Stimulated activated CD8-positive, alpha-beta memory T cell treated with anti-CD3 and anti-CD28 coated beads, Interleukin-15, amount 100 ng/mL, for 48 hours (primary cell): Measurements from ENCODE around the gene ADCK2.
"Not testable (repeated sequence)": the region's sequence is repeated elsewhere in the genome, so short reads cannot be mapped to it uniquely, and the experiment has no call there.

Source experiments
- DNase-seq, 2 donors: peaks; one replicate each; pipeline ENCODE4 v3.0.0-alpha.2; 2020; ENCODE audit warnings: low read depth in 2 of 2

ADCK2 gene

DNA sequence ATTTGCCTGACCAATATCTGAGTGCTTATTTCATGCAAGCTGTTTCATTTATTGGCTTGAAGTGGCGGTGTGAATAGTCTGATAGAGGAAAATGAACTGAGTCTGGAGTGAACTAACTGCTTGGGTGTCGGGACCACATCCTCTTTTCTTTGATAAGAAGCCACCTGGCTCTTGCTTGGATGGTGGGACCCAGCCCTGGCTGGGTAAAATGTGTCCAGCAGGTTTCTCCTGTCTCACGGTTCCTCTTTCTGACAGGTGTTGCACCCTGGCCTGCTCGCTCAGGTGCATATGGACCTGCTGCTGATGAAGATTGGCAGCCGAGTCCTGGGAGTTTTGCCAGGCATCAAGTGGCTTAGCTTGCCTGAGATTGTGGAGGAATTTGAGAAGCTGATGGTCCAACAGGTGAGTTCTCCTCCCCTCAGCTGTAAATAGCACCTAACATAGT is 1.6 kb downstream of the ADCK2 start:
- DNase-seq, result no peak

DNA sequence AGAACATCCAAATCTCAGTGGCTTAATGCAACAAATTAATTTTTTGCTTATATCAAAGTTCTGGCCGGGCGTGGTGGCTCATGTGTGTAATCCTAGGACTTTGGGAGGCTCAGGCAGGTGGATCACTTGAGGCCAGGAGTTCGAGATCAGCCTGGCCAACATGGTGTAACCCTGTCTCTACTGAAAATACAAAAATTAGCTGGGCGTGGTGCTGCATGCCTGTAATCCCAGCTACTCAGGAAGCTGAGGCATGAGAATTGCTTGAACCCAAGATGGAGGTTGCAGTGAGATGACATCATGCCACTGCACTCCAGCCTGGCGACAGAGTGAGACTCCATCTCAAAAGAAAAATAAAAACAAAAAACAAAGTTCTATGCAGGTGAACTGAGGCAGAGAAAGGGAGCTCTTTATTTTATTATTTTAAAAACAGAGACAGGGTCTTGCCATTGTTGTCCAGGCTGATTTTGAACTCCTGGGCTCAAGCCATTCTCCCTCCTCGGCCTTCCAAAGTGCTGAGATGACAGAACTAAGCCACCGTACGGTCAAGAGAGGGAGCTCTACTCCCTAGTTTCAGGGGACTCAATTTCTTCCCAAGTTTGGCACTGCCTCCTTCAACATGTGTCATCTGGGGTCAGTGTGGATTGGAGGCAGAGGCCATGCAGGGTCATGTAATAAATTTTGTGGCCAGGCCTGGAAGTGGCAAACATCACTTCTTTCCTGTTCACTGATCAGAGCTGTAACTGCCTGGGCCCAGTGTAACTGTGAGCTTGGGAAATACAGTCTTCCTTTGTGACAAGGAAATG is 2.4 kb downstream of the ADCK2 start:
- DNase-seq, result no peak

DNA sequence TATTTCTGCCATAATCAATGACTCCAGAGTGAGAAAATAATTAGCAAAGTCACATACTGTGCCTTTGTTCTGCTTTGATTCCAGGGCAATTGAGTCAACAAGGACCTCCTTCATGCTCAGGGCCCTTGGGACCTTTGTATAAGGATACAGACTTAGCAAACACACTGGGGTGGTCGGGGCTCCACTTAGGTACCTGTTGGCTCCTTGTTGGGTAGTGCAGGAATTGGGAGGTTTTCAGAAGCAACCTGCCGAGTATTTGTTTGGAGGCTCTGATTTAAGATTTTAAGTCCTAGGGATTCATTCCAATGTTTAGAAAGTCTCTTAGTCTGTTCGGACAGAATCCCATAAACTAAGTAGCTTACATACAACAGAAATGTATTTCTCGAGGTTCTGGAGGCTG is 3.0 kb downstream of the ADCK2 start:
- DNase-seq, result no peak

DNA sequence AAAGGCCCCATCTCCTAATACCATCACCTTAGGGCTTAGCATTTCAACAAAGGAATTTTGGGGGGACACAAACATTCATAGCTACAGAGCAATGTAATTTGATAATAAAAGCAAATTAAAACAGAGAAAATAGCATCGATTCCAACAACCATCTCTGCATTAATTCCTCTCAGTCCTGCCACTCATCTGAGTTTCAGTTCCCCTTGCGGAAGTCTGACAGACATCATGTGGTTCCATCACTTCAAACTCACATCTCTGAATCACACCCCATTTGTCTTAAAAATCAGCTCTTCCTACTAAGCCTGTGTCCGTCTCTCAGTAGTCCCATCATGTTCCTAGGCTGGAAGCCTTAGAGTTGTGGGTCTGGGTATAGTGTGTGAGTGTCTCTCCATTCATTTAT is 3.6 kb downstream of the ADCK2 start:
- no peak for DNase-seq

DNA sequence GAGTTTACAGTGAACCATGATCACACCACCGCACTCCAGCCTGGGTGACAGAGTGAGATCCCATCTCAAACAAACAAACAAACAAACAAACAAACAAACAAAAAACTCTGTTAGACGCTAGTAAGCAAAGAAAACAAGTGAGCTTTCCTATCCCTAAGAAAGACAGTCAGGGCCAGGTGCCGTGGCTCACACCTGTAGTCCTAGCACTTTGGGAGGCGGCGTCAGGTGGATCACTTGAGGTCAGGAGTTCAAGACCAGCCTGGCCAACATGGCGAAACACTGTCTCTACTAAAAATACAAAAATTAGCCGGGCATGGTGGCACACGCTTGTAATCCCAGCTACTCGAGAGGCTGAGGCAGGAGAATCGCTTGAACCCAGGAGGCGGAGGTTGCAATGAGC is 4.2 kb downstream of the ADCK2 start:
- not testable (repeated sequence) for DNase-seq

DNA sequence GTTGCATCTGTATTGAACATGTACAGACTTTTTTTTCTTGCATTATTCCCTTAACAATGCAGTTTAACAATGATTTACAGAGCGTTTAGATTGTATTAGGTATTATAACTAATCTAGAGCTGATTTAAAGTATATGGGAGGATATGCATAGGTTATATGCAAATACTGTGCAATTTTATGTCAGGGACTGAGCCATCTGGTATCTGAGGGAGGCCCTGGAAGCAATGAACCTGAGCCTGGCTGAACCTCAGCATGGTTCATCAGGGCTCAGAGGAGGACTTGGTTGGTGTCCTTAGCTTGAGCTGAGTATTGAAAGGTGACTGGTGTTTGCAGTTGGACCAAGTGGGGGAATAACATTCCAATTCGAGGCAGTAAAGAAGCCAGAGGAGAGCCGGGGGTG is 4.8 kb downstream of the ADCK2 start:
- DNase-seq, result no peak

DNA sequence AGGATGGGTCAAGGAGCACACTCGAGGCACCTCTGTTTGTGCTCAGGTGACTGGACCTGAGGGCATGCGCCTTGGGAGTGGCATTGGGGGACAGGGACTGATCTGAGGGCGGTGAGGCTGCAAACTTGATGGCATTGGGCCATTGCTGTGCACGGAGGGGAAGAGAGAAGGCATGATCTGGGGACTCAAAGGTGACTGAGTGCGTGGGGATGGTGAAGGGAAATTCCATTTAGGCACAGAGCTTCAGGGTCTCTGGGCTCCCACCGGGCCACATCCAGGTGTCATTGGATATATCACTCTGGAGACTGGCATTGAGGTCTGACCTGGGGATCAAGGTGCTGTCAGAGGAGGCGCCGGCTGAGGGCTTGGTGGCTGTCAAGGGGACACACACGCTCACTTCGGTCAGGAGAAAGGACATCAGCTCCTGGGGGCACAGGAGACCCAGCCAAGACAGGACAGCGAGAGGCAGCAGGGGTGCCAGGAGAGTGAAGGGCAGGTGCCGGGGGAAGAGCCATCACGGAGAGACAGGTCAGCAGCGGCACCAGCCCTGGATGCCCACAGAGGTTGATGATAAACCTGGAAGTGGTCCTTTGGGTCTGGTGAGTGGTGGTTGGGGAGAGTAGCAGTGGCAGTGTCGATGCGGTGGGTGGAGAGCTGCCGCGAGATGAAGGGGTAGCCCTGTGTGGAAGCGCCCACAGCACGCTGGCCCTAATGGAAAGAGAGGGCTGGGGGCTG is 5.5 kb downstream of the ADCK2 start:
- DNase-seq, result no peak

DNA sequence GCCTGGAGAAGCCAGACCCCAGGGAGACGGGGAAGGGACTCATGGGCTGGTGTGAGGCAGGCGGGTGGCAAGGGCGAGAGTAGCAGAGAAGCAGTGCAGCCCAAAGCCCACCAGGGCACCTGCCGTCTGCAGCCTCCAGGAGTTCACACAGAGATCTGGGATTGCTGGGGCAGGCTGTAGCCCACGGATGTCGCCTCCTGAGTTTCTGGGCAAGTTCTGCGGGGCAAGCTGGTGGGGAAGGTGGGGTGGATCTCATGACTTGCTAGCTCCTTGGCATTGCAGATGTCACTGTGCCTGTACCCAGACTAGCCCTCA is 6.0 kb downstream of the ADCK2 start:
- no peak for DNase-seq

DNA sequence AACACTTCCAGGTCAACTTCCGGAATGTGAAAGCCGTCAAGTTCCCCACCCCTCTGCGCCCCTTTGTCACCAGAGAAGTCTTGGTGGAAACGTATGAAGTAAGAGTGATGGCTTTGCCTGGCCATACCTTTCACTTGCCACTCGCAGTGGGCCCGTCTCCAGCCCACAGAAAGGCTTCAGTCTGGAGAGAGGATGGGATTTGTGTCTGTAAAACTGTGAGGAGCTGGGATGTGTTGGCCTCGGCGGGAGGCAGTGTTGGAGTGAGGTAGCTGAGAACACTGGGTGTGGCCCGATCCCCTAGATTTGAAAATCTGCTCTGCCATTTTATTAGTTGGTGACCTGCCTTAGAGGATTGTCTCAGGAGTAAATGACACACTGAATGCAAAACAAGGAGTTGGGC is 6.4 kb downstream of the ADCK2 start:
- no peak for DNase-seq

DNA sequence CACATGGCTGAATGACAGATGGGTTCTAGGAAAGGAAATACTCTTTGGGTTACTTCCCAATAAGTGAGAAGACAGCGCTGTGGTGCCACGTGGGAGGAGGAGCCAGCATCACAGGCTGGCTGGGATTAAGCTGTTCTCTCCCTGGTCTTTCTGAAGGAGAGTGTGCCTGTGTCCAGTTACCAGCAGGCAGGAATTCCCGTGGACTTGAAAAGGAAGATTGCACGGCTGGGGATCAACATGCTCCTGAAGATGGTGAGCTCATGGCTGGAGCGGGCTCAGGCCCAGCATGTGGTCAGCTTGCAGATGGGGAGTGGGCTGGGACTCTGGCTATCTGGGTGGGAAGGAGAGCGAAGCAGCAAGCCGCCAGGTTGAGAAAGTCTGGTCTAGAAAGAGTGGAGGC is 8.1 kb downstream of the ADCK2 start:
- DNase-seq, result no peak

DNA sequence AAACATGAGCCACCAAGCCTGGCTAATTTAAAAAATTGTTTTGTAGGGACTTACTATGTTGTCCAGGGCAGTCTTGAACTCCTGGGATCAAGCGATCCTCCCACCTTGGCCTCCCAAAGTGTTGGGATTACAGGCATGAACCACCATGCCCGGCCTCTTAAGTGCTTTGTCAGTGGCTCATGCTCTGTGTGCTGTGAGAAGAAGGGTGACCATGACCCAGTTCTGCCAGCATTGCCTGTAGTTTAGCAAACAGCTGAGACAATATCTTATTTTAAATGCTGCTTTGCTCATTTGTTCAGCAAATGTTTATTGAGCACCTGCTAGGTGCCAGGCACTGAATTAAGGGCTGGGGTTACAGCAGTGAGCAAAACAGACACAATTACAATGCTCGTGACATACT is 9.0 kb downstream of the ADCK2 start:
- DNase-seq, result no peak

DNA sequence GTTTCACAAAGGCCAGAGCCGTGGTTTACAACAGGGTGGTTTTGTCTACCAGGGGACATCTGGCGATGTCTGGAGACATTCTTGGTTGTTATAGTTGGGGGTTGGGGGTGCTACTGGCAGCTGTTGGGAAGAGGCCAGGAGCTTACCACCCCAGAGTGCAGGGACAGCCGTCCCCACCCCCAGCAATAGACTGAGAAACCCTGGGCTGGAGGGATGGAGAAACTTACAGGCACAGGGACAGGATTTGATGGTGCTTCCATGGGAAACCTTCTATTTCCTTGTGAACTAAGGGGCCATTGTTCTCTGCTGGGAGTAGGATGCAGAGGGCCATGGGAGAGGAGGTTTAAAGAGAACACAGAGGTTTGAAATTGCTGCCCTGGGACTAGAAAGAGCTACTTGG is 10.9 kb downstream of the ADCK2 start:
- no peak for DNase-seq

DNA sequence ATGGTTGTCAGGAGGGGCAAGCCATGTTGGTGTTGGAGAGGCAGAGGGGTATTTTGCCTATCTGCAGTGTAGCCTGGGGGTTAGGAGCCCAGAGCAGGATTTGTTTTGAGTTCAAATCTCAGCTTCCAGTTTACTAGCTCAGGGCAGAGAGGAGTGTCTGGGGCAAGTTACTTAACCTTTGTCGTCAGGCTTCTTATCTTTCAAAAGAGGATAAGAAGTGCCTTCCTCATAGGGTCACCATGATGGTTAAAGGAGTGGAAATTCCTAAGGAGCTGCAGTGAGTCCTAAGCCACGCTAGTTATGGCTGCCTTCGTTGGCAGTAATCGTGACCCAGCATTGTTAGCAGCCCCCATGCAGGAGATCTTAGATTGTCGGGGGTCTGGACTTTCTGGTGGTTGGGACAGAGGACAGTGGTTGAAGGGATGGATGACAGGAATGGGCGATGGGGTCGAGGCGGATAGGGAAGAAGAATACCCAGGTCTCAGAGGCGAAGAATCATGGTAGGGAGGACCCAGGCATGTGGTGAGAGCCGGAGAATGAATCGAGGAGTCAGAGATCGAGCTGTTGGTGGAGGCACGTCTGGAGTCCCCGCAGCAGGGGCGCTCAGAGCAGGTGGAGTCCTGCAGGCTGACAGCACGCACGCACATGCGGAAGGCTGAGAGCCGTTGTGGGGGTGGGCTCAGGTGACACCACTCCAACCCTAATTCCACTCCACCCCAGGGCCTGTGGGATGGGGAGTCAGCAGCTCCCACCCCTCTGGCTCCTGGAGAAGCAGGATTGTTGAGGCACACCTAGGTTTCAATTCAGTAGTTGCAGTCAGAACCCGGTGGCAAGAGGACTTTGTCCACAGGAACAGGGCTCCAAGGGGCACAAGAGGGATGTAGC is 11.6 kb downstream of the ADCK2 start:
- DNase-seq, result no peak

DNA sequence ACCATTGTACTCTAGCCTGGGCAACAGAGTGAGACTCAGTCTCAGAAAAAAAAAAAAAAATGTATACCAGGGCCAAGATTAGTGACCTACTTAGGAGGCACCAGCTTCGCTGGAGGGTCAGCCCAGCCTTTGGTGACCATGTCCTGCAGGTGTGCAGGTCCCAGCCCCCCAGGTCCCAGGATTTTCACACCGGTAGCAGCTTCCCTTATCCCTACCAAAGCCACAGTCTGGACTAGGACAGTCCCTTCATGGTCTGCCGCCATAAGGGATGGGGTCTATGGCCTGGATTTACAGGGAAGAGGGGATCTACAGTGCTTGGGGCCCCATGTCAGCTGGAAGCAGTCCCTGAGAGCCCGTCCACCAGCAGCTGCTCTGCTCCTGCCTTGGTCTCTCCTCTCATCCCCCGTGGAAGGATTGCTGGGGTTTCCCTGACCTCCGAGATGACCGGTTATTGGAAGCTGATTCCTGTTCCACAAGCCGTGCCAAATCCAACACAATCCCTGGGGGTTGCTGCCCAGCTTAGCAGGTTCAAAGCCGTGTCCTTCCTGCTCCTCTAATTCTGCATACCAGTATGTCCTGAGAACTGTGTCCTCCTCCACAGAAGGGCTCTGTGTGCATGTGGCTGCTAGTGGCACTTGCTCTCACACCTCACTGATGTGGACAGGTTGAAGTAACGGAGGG is 12.8 kb downstream of the ADCK2 start:
- DNase-seq, result no peak

DNA sequence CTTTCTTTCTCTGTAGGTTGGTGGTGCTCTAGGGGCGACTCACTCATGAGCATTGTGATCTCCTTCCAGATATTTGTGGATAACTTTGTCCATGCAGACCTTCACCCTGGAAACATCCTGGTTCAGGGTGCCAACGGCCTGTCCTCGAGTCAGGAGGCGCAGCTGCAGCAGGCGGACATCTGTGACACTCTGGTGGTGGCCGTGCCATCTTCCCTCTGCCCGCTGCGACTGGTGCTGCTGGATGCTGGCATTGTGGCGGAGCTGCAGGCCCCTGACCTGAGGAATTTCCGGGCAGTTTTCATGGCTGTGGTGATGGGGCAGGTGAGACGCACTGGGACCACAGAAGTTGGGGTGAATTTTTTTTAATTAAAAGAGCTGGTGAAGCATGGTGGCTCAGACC is 14.2 kb downstream of the ADCK2 start:
- DNase-seq, result no peak

DNA sequence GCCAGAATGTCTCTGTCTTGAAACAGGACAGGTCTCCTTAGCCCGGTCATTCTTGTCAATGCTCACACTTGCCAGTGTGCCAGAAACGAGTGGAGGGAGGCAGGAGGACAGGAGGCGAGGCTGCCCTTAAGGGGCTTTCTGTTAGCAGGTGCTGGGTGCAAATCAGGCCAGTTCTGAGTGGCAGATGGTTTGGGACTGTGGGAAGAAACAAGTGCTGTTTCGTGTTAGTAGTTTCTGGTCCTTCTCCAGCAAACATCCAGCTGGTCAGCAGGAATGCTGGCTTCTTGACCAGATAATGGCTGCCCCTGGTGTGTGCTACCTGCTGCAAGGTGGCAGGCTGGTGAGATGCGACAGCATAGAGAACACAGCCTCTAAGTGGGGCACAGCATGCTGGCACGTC is 15.6 kb downstream of the ADCK2 start:
- DNase-seq, result no peak

DNA sequence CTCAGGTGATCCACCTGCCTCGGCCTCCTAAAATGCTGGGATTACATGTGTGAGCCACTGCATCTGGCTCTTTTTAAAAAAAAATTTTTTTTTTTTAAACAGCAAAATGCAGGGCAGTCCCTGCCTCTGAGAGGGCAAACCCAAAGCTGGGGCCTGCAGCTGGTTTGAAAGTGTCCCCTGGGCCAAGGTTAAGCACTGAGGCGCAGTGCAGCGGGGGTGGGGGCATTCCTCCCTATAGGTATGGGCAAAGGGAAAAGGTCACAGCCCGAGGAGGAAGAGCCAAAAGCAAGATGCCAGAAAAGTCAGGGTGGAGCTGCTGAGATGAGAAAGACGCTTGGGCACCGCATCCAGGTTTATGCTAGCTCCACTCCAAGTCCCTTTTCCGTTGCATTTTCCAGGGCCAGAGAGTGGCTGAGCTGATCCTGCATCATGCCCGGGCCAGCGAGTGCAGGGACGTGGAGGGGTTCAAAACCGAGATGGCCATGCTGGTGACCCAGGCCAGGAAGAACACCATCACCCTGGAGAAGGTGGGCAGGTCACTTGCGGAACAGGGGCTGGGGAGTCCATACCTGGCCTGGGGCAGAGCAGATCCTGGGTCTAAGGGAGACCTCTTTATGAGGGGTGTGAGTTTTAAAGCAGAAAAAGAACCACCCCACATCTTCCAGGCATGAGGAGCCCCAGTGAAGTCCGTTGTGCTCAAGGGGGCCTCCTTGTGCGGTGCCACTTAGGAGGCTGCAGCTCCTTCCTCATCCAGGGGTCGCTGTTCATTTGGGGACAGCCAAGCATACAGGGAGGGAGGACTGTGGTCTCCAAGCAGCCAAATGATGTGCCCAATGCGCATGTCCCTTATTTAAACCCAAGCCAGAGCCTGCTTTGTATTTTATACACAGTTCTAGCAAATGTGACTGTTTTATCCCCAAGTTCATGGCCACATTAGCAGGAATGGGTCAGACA is 16.7 kb downstream of the ADCK2 start:
- no peak for DNase-seq

DNA sequence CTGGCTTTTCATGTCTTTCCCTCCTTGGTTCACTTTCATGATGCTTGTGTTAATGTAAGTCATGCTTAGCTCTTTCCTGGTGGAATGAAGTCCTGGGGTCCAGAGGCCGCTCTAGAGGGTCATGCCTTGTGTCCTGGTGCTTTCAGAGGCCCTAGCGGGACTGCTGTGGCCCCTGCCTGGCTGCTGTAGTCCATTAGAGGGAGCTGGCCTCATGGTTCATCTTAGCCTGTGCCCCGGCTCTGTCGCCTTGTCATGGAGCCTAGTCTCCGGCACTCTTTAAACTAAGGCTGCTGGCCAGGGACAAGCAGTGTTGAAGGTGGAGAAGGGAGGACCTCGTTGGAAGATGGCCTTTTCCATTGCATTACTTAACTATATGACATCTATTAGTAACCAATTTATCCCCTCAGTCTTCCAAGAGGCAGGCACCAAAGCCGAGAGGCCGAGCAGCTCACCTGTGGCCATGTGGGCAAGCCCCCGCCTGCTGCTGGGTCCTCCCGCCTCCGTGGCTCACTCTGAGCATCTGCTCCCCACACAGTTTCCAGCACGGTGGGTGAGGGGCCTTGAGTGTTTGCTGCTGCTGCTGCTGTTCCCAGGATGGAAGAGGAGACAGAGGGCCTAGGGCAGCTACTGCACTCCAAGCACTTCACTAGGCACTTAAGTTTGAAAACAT is 18.8 kb downstream of the ADCK2 start:
- DNase-seq, result no peak

DNA sequence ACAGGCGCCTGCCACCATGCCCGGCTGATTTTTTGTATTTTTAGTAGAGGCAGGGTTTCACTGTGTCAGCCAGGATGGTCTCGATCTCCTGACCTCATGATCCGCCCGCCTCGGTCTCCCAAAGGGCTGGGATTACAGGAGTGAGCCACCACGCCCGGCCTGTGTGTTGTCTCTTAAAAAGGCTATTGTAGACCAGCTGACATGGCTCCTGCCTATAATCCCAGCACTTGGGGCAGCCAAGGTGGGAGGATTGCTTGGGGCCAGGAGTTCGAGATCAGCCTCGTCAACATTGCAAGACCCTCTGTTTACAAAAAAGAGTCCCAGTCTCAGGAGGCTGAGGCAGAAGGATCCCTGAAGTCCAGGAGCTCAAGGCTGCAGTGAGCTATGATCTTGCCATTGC is 21.1 kb downstream of the ADCK2 start:
- DNase-seq, result not testable (repeated sequence)

DNA sequence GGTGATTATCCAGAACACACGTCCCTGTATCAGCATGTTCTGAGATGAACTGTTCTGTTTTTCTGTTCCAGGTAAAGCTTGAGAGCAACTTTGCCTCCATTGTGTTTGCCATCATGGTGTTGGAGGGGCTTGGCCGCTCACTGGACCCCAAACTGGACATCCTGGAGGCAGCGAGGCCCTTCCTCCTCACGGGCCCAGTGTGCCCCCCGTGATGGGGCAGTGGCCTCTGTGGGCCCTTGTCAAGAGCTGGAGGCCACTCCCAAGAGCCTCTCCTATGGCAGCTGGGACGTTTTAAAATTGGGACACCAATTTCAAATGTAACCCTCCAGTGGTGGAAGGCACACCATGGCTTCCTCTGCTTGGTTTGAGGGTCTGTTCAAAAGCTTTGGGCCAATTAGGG is 21.8 kb downstream of the ADCK2 start:
- DNase-seq, result no peak
